Peyer's patch (tissue), 4 donors: ENCODE measurements around the gene PSME2. TPM values are rescaled to one million over a fixed set of nuclear protein-coding genes. Genes with fewer than 3 reads are reported as not detected.

Experiments
- DNase-seq, 3 donors: peaks; one replicate each; pipeline ENCODE4 v3.0.0-alpha.2; 2017 to 2019
- H3K27ac ChIP-seq, 4 donors: fragments of 200-600 bp; sonication (generic); one replicate each; pipeline ENCODE4 v1.5.1; 2016 to 2019
- H3K27me3 ChIP-seq, 2 donors: fragments of 200-600 bp; sonication (generic); one replicate each; pipeline ENCODE4 v1.5.1; 2019
- H3K36me3 ChIP-seq, 3 donors: fragments of 200-600 bp; sonication (generic); one replicate each; pipeline ENCODE4 v1.5.1; 2016 to 2019
- H3K4me1 ChIP-seq, 4 donors: fragments of 200-600 bp; sonication (generic); one replicate each; pipeline ENCODE4 v1.5.1; 2016 to 2019
- H3K4me3 ChIP-seq, 4 donors: fragments of 200-600 bp; sonication (generic); 1 replicate in 3 of 4; 2 replicates in 1 of 4; pipeline ENCODE4 v1.5.1; 2016 to 2019; ENCODE audit warnings: mild to moderate bottlenecking in 1 of 4
- H3K9me3 ChIP-seq, 4 donors: fragments of 200-600 bp; sonication (generic); one replicate each; pipeline ENCODE4 v1.5.1; 2016 to 2019; ENCODE audit warnings: mild to moderate bottlenecking in 1 of 4
- POLR2A ChIP-seq, 2 donors: fragments of 450-650 bp; IDR thresholded peaks; one replicate each; pipeline ENCODE4 v1.5.1; 2017; ENCODE audit warnings: antibody characterized with exemption in 2 of 2, mild to moderate bottlenecking in 2 of 2, moderate library complexity in 2 of 2
- total RNA-seq, 4 donors: library from RNA; depleted of rRNA; stranded (reverse); fragments of >200 nt; gene quantifications; one replicate each; pipeline ENCODE4 v1.1.0, GENCODE V29; 2016
- TF ChIP-seq, protein P1 (sequence below), 6 experiments: fragments of 450-650 bp in 4 of 6; fragments of 200-600 bp in 2 of 6; sonication (generic) in 1 of 6; IDR thresholded peaks; one replicate each; pipeline ENCODE4 v1.5.1; 2017 to 2019; ENCODE audit warnings: antibody characterized with exemption in 6 of 6, mild to moderate bottlenecking in 3 of 6, moderate library complexity in 1 of 6

The PSME2 gene
- total RNA-seq, 4 donors from 2014 or later = 119 to 258 (median 162) TPM

DNA sequence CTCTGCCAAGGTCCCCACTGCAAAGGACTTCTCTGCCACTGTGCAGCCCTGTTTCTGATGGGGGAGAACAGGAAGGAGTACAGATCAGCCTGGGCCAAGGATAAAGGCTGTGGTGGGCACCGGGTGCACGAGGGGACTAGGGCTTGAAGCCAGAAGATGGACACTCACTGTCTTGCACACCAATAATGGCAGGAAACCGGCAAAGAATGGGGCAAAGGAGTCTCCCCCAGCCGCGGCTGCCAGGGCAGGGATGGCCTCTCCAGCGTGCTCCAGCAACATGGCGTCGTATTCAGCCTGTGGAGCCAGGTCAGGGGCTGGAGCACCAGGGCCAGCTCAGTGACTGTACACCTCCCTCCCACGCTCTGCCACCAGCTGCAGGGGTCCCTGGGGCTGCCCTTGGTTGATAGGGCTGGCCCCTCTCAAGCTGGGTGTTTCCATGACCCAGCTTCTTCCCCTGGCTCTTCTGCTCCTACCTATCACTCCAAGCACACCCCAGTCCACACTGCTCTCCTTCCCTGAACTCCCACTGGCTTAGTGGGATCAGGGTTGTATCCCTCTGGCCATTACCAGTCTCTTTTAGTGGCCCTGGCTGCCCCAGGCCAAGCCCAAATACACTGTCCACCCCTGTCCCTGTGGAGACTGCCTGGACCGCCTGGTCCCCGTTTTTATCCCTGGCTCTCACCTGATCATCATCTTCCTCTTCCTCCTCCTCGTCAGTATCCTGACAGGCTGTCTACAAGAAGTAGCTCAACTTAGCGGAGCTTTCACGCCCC lies 35.9 kb upstream of the PSME2 start:
- no peaks in the 10 kb centered on the region for H3K9me3 ChIP-seq
- H3K36me3 ChIP-seq = peaks cover 0 to 87% (median 0%) of the 10 kb centered on the region in 3 donors
- H3K27ac ChIP-seq = no peak overlapping the region
- peak in 1 of 3 donors; percentile 29 for DNase-seq
- no peak overlapping the region for H3K4me3 ChIP-seq
- H3K4me1 ChIP-seq = no peaks in the 10 kb centered on the region
- TF ChIP-seq, protein P1, sequence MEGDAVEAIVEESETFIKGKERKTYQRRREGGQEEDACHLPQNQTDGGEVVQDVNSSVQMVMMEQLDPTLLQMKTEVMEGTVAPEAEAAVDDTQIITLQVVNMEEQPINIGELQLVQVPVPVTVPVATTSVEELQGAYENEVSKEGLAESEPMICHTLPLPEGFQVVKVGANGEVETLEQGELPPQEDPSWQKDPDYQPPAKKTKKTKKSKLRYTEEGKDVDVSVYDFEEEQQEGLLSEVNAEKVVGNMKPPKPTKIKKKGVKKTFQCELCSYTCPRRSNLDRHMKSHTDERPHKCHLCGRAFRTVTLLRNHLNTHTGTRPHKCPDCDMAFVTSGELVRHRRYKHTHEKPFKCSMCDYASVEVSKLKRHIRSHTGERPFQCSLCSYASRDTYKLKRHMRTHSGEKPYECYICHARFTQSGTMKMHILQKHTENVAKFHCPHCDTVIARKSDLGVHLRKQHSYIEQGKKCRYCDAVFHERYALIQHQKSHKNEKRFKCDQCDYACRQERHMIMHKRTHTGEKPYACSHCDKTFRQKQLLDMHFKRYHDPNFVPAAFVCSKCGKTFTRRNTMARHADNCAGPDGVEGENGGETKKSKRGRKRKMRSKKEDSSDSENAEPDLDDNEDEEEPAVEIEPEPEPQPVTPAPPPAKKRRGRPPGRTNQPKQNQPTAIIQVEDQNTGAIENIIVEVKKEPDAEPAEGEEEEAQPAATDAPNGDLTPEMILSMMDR (IDR thresholded peaks at IDR 0.05) = no peak
- no peak for TF ChIP-seq POLR2A (IDR thresholded peaks at IDR 0.05)
- no peaks in the 10 kb centered on the region for H3K27me3 ChIP-seq

DNA sequence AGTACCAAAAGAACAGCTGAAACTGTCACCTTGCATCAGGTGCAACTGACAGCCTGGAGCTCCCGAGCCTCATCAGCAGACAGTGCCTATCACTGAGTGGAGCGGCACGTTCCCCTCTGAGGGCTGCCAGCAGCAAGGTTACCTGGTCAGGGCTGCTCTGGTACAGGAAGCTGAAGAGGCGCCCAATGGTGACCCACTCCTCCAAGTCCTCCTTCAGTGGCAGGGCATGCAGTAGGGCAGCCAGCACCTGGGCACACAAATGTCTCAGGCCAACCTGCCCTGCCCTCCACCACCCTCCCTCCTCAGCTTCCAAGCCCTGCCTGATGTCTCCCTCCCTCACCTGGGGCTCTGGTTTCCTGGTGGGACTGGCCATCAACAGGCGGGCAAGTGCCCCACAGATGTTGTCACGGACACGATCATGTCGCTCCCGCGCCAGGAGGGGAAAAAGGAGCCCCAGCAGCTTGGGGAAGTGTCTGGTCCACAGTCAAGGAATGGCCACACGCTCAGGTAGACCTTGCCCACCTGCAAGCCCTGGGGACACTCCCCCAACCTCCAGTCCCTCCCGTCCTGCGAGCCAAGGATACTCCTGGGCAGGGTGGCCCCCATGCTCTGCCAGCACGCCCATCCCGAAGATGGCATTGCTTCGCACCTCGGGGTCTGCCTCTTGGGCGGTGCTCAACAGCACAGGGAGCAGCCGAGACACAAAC lies 35.1 kb upstream of the PSME2 start:
- no peaks in the 10 kb centered on the region for H3K4me1 ChIP-seq
- no peak overlapping the region for H3K27ac ChIP-seq
- no peaks in the 10 kb centered on the region for H3K9me3 ChIP-seq
- H3K36me3 ChIP-seq = peaks cover 0 to 95% (median 0%) of the 10 kb centered on the region in 3 donors
- no peaks in the 10 kb centered on the region for H3K27me3 ChIP-seq
- DNase-seq = peak in 1 of 3 donors; percentile 41
- TF ChIP-seq, protein P1 (IDR thresholded peaks at IDR 0.05) = no peak
- no peak for TF ChIP-seq POLR2A (IDR thresholded peaks at IDR 0.05)
- no peak overlapping the region for H3K4me3 ChIP-seq

DNA sequence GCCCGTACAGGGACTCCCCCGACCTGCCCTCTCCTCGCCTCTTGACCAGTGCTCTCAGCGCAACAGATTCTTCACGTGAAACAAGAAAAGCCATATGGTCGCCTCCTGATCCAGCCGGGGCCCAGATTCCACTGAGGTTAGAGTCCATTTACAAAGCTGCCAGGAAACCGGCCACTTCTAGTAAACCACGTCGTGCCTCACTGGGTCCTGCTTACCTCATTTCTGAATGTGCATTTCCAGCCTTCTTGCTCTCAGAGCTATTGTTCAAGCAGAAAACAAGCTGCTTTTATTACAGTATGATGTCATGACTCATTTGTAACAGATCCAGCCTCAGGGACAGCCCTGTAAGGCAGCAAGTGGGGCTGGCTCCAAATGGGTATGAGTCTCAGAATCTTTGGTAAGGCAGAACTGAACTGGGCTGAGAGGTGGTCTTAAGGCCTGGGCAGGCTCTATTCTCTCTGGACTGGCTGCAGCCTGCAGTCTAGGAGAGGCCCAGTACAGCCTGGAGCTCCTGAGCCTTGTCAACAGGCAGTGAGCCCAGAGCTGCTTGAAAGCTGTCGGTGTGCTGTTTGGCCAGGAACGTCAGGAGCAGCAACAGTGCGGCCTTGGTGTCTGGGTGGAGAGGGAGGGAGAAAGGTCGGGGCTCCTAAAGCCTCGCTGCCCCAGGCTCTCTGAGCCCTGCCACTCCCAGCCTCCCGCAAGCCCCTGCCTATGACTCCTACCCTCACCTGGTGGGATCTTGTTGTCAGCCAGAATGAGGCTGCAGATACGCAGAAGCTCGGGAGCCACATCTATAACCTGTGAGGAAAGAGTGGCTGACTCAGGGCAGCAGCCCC lies 33.8 kb upstream of the PSME2 start:
- H3K4me1 ChIP-seq = no peaks in the 10 kb centered on the region

DNA sequence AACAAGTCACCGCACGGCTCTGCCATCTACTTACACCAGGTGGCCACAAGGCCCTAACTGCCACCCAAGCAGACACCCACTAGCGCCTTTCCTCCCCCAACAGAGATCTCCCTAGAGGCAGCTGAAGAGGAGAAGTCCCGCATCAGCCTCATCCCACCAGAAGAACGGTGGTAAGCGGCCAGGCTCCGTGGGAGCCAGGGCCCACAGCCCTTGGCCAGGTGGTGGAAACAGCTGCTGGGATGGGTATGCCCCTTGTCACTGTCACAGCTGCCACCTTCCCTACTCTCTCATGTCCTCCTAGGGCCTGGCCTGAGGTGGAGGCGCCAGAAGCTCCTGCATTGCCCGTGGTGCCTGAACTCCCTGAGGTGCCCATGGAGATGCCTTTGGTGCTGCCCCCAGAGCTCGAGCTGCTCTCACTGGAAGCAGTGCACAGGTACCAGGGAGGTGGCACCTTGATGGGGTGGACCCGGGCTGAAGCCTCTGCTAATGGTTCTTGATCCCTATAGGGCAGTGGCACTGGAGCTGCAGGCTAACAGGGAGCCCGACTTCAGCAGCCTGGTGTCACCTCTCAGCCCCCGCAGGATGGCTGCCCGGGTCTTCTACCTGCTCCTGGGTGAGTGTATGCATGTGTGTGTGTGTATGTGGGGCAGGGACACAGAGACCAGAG lies 33.0 kb upstream of the PSME2 start:
- H3K36me3 ChIP-seq = peaks cover 0 to 84% (median 0%) of the 10 kb centered on the region in 3 donors
- H3K4me3 ChIP-seq = no peak overlapping the region
- DNase-seq = peak in 1 of 3 donors; percentile 43
- TF ChIP-seq, protein P1 (IDR thresholded peaks at IDR 0.05) = no peak
- no peak for TF ChIP-seq POLR2A (IDR thresholded peaks at IDR 0.05)
- peak overlapping the region in 1 of 4 donors; percentile 16 for H3K27ac ChIP-seq
- no peaks in the 10 kb centered on the region for H3K4me1 ChIP-seq
- no peaks in the 10 kb centered on the region for H3K27me3 ChIP-seq
- no peaks in the 10 kb centered on the region for H3K9me3 ChIP-seq

More for the DNA sequence above, 33.8 kb upstream of the PSME2 start:
- H3K36me3 ChIP-seq = peaks cover 0 to 92% (median 0%) of the 10 kb centered on the region in 3 donors
- no peaks in the 10 kb centered on the region for H3K27me3 ChIP-seq
- no peaks in the 10 kb centered on the region for H3K9me3 ChIP-seq
- TF ChIP-seq, protein P1 (IDR thresholded peaks at IDR 0.05) = no peak
- TF ChIP-seq POLR2A (IDR thresholded peaks at IDR 0.05) = no peak
- H3K27ac ChIP-seq = peak overlapping the region in 1 of 4 donors; percentile 19
- H3K4me3 ChIP-seq = no peak overlapping the region
- DNase-seq = no peak
